ENCODE results near the gene RUNX3. TPM values are rescaled to one million over a fixed set of nuclear protein-coding genes. Genes with fewer than 3 reads are reported as not detected.

Gene RUNX3
- polyA plus RNA-seq, 3 donors = 4.4 to 27.9 (median 6.7) TPM

- H3K27ac Mint-ChIP-seq = no peak overlapping the region
- WGBS (ENCODE audit: insufficient coverage) = no CpG with 5 or more reads among the region's 16 CpGs
- Histone ChIP-seq H2AFZ (ENCODE audit: insufficient read depth, low read depth, low read length, poor library complexity, severe bottlenecking) (no peak overlapping the region), H3K79me2 (ENCODE audit: insufficient read depth, low read length) (no peaks in the 10 kb centered on the region), H3K9me3 (replicated peaks in 1 of 2; ENCODE audit: control insufficient read depth in 1 of 2, insufficient read depth in 1 of 2, low read length in 2 of 2) (no peaks in the 10 kb centered on the region), H4K20me1 (ENCODE audit: insufficient read depth, low read length) (peaks cover 94% of the 10 kb centered on the region), H3K27me3 (ENCODE audit: control insufficient read depth in 2 of 2, insufficient read depth in 2 of 2, low read length in 2 of 2) (no peaks in the 10 kb centered on the region), H3K4me1 (ENCODE audit: control insufficient read depth in 1 of 2, insufficient read depth in 2 of 2, low read length in 2 of 2) (peaks cover 0 to 4% of the 10 kb centered on the region in 2 donors), H3K27ac (ENCODE audit: low read depth in 1 of 2, low read length in 2 of 2) (no peak overlapping the region), H3K4me2 (replicated peaks; ENCODE audit: extremely low read depth, low read length, poor library complexity, severe bottlenecking) (no peak overlapping the region), H3K4me3 (replicated peaks in 1 of 3; ENCODE audit: low read depth in 2 of 3, low read length in 3 of 3) (no peak overlapping the region), H3K36me3 (replicated peaks in 1 of 2; ENCODE audit: control insufficient read depth in 1 of 2, insufficient read depth in 2 of 2, low read length in 2 of 2) (peaks cover 12 to 75% of the 10 kb centered on the region in 2 donors), H3K9ac (ENCODE audit: insufficient read depth, low read length, poor library complexity, severe bottlenecking) (no peak overlapping the region)
- no peaks in the 10 kb centered on the region for H3K9me3 Mint-ChIP-seq
- H3K4me1 Mint-ChIP-seq = peaks cover 4% of the 10 kb centered on the region
- H3K36me3 Mint-ChIP-seq = peaks cover 43 to 75% of the 10 kb centered on the region in 2 donors
- no peak for DNase-seq
- H3K27me3 Mint-ChIP-seq (ENCODE audit: low read depth in 3 of 3) = peaks cover 1 to 3% (median 3%) of the 10 kb centered on the region in 3 donors
- no peak overlapping the region for H3K4me3 Mint-ChIP-seq
- no peak for TF ChIP-seq CTCF (IDR thresholded peaks at IDR 0.05)
- intact Hi-C loops (cut with micrococcal nuclease) = loop anchor here in 1 of 2 donors (10.0 kb wide), 1 partner anchor 285 kb away; no protein-coding TSS in a partner anchor
These were observed 10.1 kb downstream of the RUNX3 start for GRCh38 chr1:24919791-24920532.

- H3K27ac Mint-ChIP-seq = peak overlapping the region in 1 of 7 donors; percentile 63
- peaks cover 7% of the 10 kb centered on the region for H3K4me1 Mint-ChIP-seq
- H3K27me3 Mint-ChIP-seq (ENCODE audit: low read depth in 3 of 3) = peaks cover 1 to 3% (median 3%) of the 10 kb centered on the region in 3 donors
- intact Hi-C loops (cut with micrococcal nuclease) = loop anchor here in 1 of 2 donors (10.0 kb wide), 1 partner anchor 286 kb away; no protein-coding TSS in a partner anchor
- Histone ChIP-seq H4K20me1 (ENCODE audit: insufficient read depth, low read length) (peaks cover 94% of the 10 kb centered on the region), H3K27me3 (ENCODE audit: control insufficient read depth in 2 of 2, insufficient read depth in 2 of 2, low read length in 2 of 2) (no peaks in the 10 kb centered on the region), H2AFZ (ENCODE audit: insufficient read depth, low read depth, low read length, poor library complexity, severe bottlenecking) (no peak overlapping the region), H3K4me2 (replicated peaks; ENCODE audit: extremely low read depth, low read length, poor library complexity, severe bottlenecking) (no peak overlapping the region), H3K4me3 (replicated peaks in 1 of 3; ENCODE audit: low read depth in 2 of 3, low read length in 3 of 3) (no peak overlapping the region), H3K9ac (ENCODE audit: insufficient read depth, low read length, poor library complexity, severe bottlenecking) (no peak overlapping the region), H3K9me3 (replicated peaks in 1 of 2; ENCODE audit: control insufficient read depth in 1 of 2, insufficient read depth in 1 of 2, low read length in 2 of 2) (no peaks in the 10 kb centered on the region), H3K79me2 (ENCODE audit: insufficient read depth, low read length) (no peaks in the 10 kb centered on the region), H3K36me3 (replicated peaks in 1 of 2; ENCODE audit: control insufficient read depth in 1 of 2, insufficient read depth in 2 of 2, low read length in 2 of 2) (peaks cover 12 to 73% of the 10 kb centered on the region in 2 donors), H3K4me1 (ENCODE audit: control insufficient read depth in 1 of 2, insufficient read depth in 2 of 2, low read length in 2 of 2) (peaks cover 0 to 4% of the 10 kb centered on the region in 2 donors), H3K27ac (ENCODE audit: low read depth in 1 of 2, low read length in 2 of 2) (no peak overlapping the region)
- H3K36me3 Mint-ChIP-seq = peaks cover 37 to 68% of the 10 kb centered on the region in 2 donors
- no peaks in the 10 kb centered on the region for H3K9me3 Mint-ChIP-seq
- TF ChIP-seq CTCF (IDR thresholded peaks at IDR 0.05) = no peak
- no peak for DNase-seq
- no peak overlapping the region for H3K4me3 Mint-ChIP-seq
- 97% methylated on average over 11 of the region's 17 CpGs for WGBS (ENCODE audit: insufficient coverage)
These were observed 11.0 kb downstream of the RUNX3 start for GRCh38 chr1:24918995-24919605.
